ENCODE results near the gene NFAM1.
A peak's percentile ranks its signal among the peaks of the same experiment; 100 is the strongest.

NFAM1 gene

DNA sequence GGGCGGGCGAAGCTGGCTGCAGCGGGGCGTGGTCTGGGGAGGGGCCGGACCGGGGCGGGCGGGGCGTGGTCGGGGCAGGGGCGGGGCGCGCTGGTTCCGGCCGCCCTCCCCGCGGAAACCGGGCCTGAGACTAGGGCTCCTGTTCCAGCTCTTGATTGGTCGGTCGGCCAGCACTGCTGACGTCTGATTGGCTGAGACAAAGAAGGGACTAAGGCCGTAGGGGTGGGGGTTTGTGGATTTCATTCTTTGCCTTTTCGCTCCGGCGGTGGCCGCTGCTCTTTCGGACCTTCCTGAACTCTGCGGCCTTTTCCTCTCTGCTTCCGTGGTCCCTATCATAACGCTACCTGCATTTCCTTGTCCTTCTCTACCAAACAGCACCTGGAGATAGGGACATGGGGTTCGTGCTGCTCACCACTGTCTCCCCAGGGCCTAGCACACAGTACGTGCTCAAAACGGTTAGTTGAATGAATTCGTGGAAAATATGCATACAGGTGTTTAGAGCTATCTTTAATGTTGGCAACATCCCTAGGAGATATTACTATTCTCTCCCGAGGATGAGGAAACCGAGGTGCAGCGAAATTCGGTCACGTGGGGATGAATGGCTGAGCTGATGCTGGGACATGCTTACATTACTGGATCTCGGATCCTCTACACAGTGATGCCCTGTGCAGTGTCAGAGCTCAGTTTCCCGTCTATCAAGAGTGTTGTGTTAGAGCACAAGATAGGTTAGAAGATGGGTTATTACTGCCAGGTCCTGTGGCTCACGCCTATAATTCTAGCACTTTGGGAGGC lies 62.8 kb downstream of the NFAM1 start:
- peak; percentile 65 for DNase-seq (ENCODE audit: low read depth)
- peak overlapping the region; percentile 41 for H3K4me3 ChIP-seq (ENCODE audit: low read depth, low read length)
- in situ Hi-C loops (cut with HindIII; ENCODE audit: low sequenced_read_pairs): loop anchor here (5.0 kb wide), 2 partner anchors 32 to 73 kb away; no protein-coding TSS in a partner anchor
- TF ChIP-seq, protein P1, sequence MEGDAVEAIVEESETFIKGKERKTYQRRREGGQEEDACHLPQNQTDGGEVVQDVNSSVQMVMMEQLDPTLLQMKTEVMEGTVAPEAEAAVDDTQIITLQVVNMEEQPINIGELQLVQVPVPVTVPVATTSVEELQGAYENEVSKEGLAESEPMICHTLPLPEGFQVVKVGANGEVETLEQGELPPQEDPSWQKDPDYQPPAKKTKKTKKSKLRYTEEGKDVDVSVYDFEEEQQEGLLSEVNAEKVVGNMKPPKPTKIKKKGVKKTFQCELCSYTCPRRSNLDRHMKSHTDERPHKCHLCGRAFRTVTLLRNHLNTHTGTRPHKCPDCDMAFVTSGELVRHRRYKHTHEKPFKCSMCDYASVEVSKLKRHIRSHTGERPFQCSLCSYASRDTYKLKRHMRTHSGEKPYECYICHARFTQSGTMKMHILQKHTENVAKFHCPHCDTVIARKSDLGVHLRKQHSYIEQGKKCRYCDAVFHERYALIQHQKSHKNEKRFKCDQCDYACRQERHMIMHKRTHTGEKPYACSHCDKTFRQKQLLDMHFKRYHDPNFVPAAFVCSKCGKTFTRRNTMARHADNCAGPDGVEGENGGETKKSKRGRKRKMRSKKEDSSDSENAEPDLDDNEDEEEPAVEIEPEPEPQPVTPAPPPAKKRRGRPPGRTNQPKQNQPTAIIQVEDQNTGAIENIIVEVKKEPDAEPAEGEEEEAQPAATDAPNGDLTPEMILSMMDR (IDR thresholded peaks at IDR 0.05; ENCODE audit: low read depth, low read length, missing control alignments): no peak

DNA sequence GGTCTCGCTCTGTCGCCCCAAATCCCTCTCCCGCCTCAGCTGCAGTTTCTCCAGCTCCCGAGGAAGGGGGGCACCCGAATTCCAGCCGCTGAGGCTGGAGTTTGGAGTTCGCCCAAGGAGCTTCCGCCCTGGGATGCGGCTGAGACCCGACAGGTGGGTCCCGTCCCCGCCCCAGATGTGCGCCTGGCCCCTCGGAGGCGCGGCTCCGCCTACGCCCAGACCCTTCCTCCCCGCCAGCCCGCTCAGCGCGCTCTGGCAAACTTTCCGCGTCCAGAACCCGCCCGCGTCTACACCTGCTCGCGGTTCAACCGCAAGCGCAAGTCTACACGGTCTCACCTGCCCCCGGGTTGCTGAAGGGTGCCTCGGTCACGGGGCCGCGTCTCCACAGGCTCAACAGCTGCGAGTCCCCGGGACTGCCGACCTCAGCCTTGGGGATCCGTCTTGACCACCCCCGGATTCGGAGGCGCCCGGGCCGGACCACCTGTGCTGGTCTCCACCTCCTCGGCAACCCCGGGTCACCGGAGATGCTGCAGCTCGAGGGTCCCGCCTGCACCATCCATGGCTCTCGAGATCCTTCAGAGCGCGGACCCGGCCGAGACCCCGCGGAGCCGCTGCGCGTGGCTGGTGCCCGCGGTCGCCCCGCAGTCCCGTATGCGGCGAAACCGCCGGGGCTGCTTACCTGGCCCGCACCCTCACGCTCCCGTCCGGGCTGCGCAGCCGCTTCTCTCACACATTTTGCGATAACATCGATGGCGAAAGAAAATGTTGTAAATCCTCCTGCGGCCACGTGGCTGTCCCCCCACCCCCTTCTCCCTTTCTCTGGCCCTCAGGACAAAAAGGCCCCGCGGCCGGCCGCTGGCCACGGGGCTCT lies 63.6 kb downstream of the NFAM1 start:
- in situ Hi-C loops (cut with HindIII; ENCODE audit: low sequenced_read_pairs): no loop called here
- no peak for DNase-seq (ENCODE audit: low read depth)
- peak overlapping the region; percentile 36 for H3K4me3 ChIP-seq (ENCODE audit: low read depth, low read length)
- TF ChIP-seq, protein P1 (IDR thresholded peaks at IDR 0.05; ENCODE audit: low read depth, low read length, missing control alignments): no peak

DNA sequence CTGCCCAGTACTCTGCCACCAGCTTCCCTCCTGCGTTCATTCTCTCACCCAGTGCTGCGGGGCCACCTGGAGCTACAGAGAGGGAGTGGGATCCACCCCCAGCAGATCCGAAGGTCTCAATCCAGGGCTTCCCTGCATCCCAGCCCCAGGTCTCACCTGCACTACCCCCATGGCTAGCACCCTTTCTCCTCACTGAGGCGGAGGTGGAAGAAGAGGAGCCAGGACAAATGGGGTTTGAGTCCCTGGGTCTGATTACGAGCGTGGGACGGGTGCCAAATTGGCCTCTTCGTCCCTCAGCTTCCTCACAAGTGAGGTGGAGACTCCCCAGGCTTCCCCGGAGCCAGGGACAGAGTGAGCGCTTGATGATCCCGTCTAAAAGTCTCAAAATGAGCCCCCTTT lies 64.2 kb downstream of the NFAM1 start:
- DNase-seq (ENCODE audit: low read depth): no peak
- in situ Hi-C loops (cut with HindIII; ENCODE audit: low sequenced_read_pairs): no loop called here
- TF ChIP-seq, protein P1 (IDR thresholded peaks at IDR 0.05; ENCODE audit: low read depth, low read length, missing control alignments): no peak
- no peak overlapping the region for H3K4me3 ChIP-seq (ENCODE audit: low read depth, low read length)

DNA sequence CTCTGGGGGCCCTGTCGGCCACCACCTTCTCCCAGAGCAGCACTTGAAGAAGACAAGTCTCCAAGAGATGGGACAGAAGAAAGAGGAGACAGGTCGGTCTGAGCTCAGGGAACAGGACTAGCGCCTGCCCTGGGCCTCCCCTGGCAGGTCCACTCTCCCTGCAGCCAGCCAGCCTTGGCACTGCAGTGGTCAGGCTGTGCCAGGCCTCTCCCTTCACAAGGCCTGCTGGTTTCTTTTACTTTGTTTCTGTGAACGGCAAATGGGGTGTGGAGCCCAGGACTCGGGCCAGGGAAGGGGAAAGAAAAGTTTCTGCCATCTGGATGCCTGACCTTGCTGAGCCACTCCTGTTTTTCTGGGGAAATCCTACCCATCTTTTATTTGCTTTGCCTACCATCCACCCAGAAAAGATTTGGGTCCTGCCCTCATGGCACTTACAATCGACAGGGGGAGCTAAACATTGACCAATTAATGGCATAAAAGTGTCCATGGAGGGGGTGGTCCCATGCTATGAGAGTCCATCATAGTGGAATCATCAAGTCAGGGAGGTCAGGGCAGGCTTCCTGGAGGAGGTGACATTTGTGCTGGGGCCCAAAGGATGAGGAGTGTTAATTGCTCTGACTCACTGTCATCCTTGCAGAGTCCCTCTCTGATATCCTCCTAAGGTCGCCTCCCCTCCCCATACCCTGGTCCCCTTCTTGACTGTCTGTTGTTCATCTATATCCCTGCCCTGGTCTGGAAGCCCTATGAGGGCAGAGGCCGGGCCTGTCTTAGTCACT lies 65.2 kb downstream of the NFAM1 start:
- no peak overlapping the region for H3K4me3 ChIP-seq (ENCODE audit: low read depth, low read length)
- in situ Hi-C loops (cut with HindIII; ENCODE audit: low sequenced_read_pairs): no loop called here
- TF ChIP-seq, protein P1 (IDR thresholded peaks at IDR 0.05; ENCODE audit: low read depth, low read length, missing control alignments): no peak
- DNase-seq (ENCODE audit: low read depth): no peak

DNA sequence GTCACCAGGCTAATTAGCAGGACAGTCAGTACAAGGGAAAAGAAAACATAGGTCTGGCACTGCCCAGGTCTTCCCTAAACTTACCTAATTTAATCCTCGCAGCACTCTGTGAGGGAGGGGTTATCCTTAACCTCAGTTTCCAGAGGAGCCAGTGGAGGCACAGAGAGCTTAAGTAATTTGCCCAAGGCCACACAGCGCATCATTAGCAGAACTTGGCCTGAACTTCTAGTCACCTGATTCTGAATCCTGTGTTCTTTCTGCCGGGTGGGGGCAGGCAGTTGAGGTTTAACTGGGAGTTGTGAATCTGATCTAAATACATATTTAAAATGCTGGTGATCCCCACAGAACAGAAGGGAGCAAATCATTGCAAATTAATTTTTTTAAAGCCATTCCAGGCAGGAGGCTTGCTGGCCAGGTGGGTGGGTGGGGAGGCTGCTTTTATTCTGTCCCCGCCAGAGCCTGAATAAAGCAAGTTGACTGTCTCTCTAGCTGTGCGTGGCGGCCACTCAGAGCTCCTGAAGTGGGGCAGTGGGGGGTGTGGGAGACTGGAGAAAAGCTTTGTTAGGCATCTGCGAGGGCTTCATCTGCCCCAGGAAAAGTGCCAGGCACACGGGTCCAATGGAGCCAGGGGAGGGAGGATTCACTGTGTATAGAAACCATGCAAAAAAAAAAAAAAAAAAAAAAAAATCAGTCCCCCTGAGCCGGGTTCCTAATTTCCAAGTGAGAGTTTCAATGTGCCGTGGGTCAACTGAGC lies 66.1 kb downstream of the NFAM1 start:
- TF ChIP-seq, protein P1 (IDR thresholded peaks at IDR 0.05; ENCODE audit: low read depth, low read length, missing control alignments): no peak
- H3K4me3 ChIP-seq (ENCODE audit: low read depth, low read length): no peak overlapping the region
- DNase-seq (ENCODE audit: low read depth): no peak
- in situ Hi-C loops (cut with HindIII; ENCODE audit: low sequenced_read_pairs): no loop called here

Data from astrocyte of the cerebellum (primary cell).